A549 (cell line): Measurements from ENCODE around the gene NPR3. TPM values are rescaled to one million over a fixed set of nuclear protein-coding genes. Genes with fewer than 3 reads are reported as not detected.
A peak's percentile ranks its signal among the peaks of the same experiment; 100 is the strongest.

ENCODE experiments used
- ATAC-seq, 2 experiments: fragments of 200-7000 bp in 1 of 2; fragments of >200 bp in 1 of 2; cut with Nextera tagmentation in 1 of 2; cut with Tn5 transposase in 1 of 2; 3 replicates each; pipeline versions ENCODE4 v1.8.0 to v1.9.1; 2018 to 2020; ENCODE audit warnings: mild to moderate bottlenecking in 1 of 2, moderate library complexity in 1 of 2
- CTCF ChIA-PET: fragments of 300-600 bp; sonication (Branson Sonifier 250); formaldehyde crosslinking; extraction: SDS; loops from one replicate; lab custom pipeline; 2021; ENCODE audit warnings: antibody characterized with exemption, inconsistent platforms; lab: Yijun Ruan, JAX
- POLR2A ChIA-PET: fragments of 350-600 bp; formaldehyde crosslinking; extraction: SDS; loops from one replicate; lab custom pipeline; 2021; ENCODE audit warnings: antibody characterized with exemption, inconsistent platforms; lab: Yijun Ruan, JAX
- DNase-seq, 2 experiments: peaks; one replicate each; pipeline versions ENCODE4 v3.0.0 to v3.0.0-alpha.2; 2011 to 2016; ENCODE audit warnings: low read depth in 1 of 2, low spot score in 1 of 2
- FAIRE-seq: peaks from 2 replicates; lab custom pipeline; 2011; peaks lifted over from hg19 to GRCh38; lab: Jason Lieb, UNC
- H3K27ac ChIP-seq, 2 experiments: fragments of >200 bp; sonication (Bioruptor Twin); formaldehyde crosslinking; 3 replicates each; pipeline ENCODE4 v1.5.1; 2016 to 2017
- H3K4me1 ChIP-seq: fragments of >200 bp; sonication (Bioruptor Twin); formaldehyde crosslinking; 3 replicates; pipeline ENCODE4 v1.6.1; 2016
- H3K4me2 ChIP-seq: fragments of >200 bp; sonication (Bioruptor Twin); formaldehyde crosslinking; 3 replicates; pipeline ENCODE4 v1.6.1; 2016
- H3K4me3 ChIP-seq: fragments of >200 bp; sonication (Bioruptor Twin); formaldehyde crosslinking; 3 replicates; pipeline ENCODE4 v1.5.1; 2016
- H3K9me3 ChIP-seq: fragments of >200 bp; sonication (Bioruptor Twin); formaldehyde crosslinking; 3 replicates; pipeline ENCODE4 v1.6.1; 2016
- BHLHE40 ChIP-seq: IDR thresholded peaks from 2 replicates; pipeline ENCODE4 v1.6.1; 2012; ENCODE audit warnings: low read depth, low read length, inconsistent platforms
- CBX2 ChIP-seq: fragments of 200-600 bp; sonication (generic); IDR thresholded peaks from 2 replicates; pipeline ENCODE4 v1.6.1; 2016; ENCODE audit warnings: low read depth, mild to moderate bottlenecking, borderline replicate concordance
- CBX8 ChIP-seq: fragments of 200-600 bp; sonication (generic); IDR thresholded peaks from 2 replicates; pipeline ENCODE4 v1.6.1; 2016
- CHD2 ChIP-seq: fragments of 150-350 bp; IDR thresholded peaks from 2 replicates; pipeline ENCODE4 v1.6.1; 2014; ENCODE audit warnings: low read length; ENCODE audit not compliant: partially characterized antibody
- EP300 ChIP-seq, 2 experiments: fragments of >200 bp; sonication (Bioruptor Twin); formaldehyde crosslinking; IDR thresholded peaks; 2 replicates in 1 of 2; 3 replicates in 1 of 2; pipeline ENCODE4 v1.6.1; 2016 to 2017
- ESRRA ChIP-seq: fragments of 150-350 bp; IDR thresholded peaks from 2 replicates; pipeline ENCODE4 v1.6.1; 2014; ENCODE audit warnings: mild to moderate bottlenecking, low read length, borderline replicate concordance
- GATA3 ChIP-seq: IDR thresholded peaks from 2 replicates; pipeline ENCODE4 v1.6.1; 2012; ENCODE audit warnings: borderline replicate concordance
- HOXA7 ChIP-seq: fragments of 250-450 bp; sonication (Bioruptor Pico); IDR thresholded peaks from 2 replicates; pipeline ENCODE4 v1.5.0; 2020; ENCODE audit warnings: mild to moderate bottlenecking, moderate library complexity
- HOXB5 ChIP-seq: fragments of 250-450 bp; sonication (Bioruptor Pico); IDR thresholded peaks from 2 replicates; pipeline ENCODE4 v1.5.0; 2020; ENCODE audit warnings: mild to moderate bottlenecking, moderate library complexity
- MAX ChIP-seq: IDR thresholded peaks from 2 replicates; pipeline ENCODE4 v1.6.1; 2012
- MYC ChIP-seq: IDR thresholded peaks from 2 replicates; pipeline ENCODE4 v1.6.1; 2012; ENCODE audit warnings: mild to moderate bottlenecking, inconsistent platforms, low read length, improper control_type of control experiment, borderline replicate concordance
- POLR2A ChIP-seq: IDR thresholded peaks from 2 replicates; pipeline ENCODE4 v1.6.1; 2012; ENCODE audit warnings: mild to moderate bottlenecking, low read length
- RAD21 ChIP-seq, 2 experiments: fragments of >200 bp in 1 of 2; sonication (Bioruptor Twin) in 1 of 2; formaldehyde crosslinking in 1 of 2; IDR thresholded peaks in 1 of 2; conservative IDR thresholded peaks in 1 of 2; 2 replicates in 1 of 2; 3 replicates in 1 of 2; pipeline ENCODE4 v1.6.1; 2012 to 2018; ENCODE audit warnings: inconsistent platforms in 1 of 2
- RCOR1 ChIP-seq: fragments of 150-350 bp; IDR thresholded peaks from 2 replicates; pipeline ENCODE4 v1.6.1; 2014; ENCODE audit warnings: antibody characterized with exemption, low read length, low read depth
- RFX5 ChIP-seq: fragments of 450-650 bp; IDR thresholded peaks from 2 replicates; pipeline ENCODE4 v1.7.1; 2014; ENCODE audit warnings: antibody characterized with exemption, mild to moderate bottlenecking, moderate library complexity
- RNF2 ChIP-seq: fragments of 200-600 bp; sonication (generic); IDR thresholded peaks from 2 replicates; pipeline ENCODE4 v1.6.1; 2016; ENCODE audit warnings: low read depth, mild to moderate bottlenecking, antibody characterized with exemption, moderate library complexity, borderline replicate concordance
- SMC3 ChIP-seq: fragments of >200 bp; sonication (Bioruptor Twin); formaldehyde crosslinking; IDR thresholded peaks from 3 replicates; pipeline ENCODE4 v1.6.1; 2018; ENCODE audit warnings: inconsistent platforms
- TP53 ChIP-seq: fragments of 250-450 bp; sonication (Bioruptor Pico); IDR thresholded peaks from 2 replicates; pipeline ENCODE4 v1.5.0; 2021; ENCODE audit warnings: mild to moderate bottlenecking, moderate library complexity
- USF2 ChIP-seq: fragments of 450-650 bp; IDR thresholded peaks from 2 replicates; pipeline ENCODE4 v1.6.1; 2014; ENCODE audit warnings: antibody characterized with exemption
- ZC3H11A ChIP-seq: fragments of 450-650 bp; IDR thresholded peaks from 2 replicates; pipeline ENCODE4 v1.6.1; 2014; ENCODE audit warnings: antibody characterized with exemption, mild to moderate bottlenecking
- ZSCAN20 ChIP-seq: fragments of 250-450 bp; sonication (Bioruptor Pico); IDR thresholded peaks from 2 replicates; pipeline ENCODE4 v1.8.0; 2022; ENCODE audit warnings: mild to moderate bottlenecking, moderate library complexity
- WGBS: methylation state at CpG from one replicate; pipeline ENCODE4 v1.1.6; 2017; ENCODE audit errors: missing lambda C conversion rate; 5-methylcytosine and 5-hydroxymethylcytosine counted together
- polyA minus RNA-seq: library from RNA; depleted of rRNA, polyadenylated mRNA; stranded (reverse); fragments of >200 nt; gene quantifications from 2 replicates; pipeline ENCODE4 v1.2.3, GENCODE V29; 2011; rRNA and poly(A)+ RNA removed
- polyA plus RNA-seq, 4 experiments: library from polyadenylated mRNA; depleted of rRNA in 3 of 4; stranded (reverse); fragments of >200 nt; fragmentation: RNase III in 1 of 4; extraction: RNeasy Plus Mini Kit Qiagen cat#74134 plus additional on column Dnase treatment in 1 of 4; gene quantifications; 2 replicates in 3 of 4; 3 replicates in 1 of 4; pipeline ENCODE4 v1.2.3, GENCODE V29; 2011 to 2017
- TF ChIP-seq, protein P1 (sequence below): IDR thresholded peaks from 2 replicates; pipeline ENCODE4 v1.6.1; 2012; ENCODE audit warnings: low read depth, borderline replicate concordance
- TF ChIP-seq, protein P2 (sequence below): fragments of 250-450 bp; sonication (Bioruptor Pico); IDR thresholded peaks from 2 replicates; pipeline ENCODE4 v1.5.0; 2021; ENCODE audit warnings: mild to moderate bottlenecking, moderate library complexity, borderline replicate concordance
- TF ChIP-seq, protein P3 (sequence below): fragments of >200 bp; sonication (Bioruptor Twin); formaldehyde crosslinking; IDR thresholded peaks from 3 replicates; pipeline ENCODE4 v1.5.1; 2016

Gene NPR3
- polyA plus RNA-seq (2011; rRNA removed) (18.6 and 18.9 TPM in 2 replicates), polyA plus RNA-seq (2017; fragmentation: RNase III; extraction: RNeasy Plus Mini Kit Qiagen cat#74134 plus additional on column Dnase treatment) (16.4 to 18.0 TPM (median 18.0 TPM) in 3 replicates), polyA minus RNA-seq (29.0 and 29.8 TPM in 2 replicates)
- polyA plus RNA-seq (2012; cell fraction: cytosol; rRNA removed) = 8.6 and 10.1 TPM in 2 replicates
- polyA plus RNA-seq (2012; cell fraction: nucleus; rRNA removed) = 9.6 and 11.6 TPM in 2 replicates

DNA sequence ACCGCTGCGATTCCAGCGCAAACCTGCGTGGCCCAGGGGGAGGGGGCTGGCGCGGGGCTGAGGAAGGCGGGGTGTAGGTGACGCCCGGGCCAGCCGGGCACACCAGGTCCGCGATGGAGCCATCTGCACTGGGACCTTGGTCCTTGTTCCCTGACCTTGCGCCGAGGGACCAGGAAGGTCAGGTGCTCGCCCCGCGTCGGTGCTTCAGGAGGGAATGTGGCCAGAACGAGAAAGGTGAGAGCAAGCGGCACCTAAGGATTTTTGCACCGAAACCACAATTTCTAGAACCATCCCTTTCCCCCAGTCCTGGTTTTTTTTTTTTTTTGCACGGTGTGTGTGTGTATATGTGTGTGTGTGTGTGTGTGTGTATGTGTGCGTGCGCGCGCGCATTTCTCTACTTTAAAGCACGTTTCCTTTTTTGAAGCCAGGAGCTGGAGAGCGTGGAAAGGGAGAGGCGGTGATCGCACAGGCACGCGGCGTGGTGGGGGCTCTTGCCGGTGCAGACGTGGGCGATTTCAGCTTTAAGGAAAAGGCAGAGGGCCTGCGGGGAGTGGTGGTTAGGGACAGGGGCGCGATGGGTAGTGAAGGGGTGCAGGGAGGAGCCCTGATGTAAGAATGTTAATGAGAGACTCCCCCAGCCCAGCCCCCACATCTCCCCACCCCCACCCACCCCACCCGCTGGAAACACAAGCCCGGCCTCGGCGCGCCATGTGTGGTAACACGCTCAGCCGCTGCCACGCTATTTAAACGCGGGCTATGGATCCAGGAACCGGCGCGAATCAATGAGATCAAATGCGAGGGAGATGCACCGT, at the start of gene NPR3:
TSS of gene NPR3 (plus strand) at position 772 of the 812 bp plus-strand sequence. CDS start 456 bp downstream, outside the sequence.
- Histone ChIP-seq H3K4me2 (peak within 1 kb of the TSS; percentile 82), H3K27ac (peak within 1 kb of the TSS; percentile 83 to 91), H3K4me3 (peak within 1 kb of the TSS; percentile 70), H3K4me1 (peaks cover 28% of the 10 kb centered on the region; the same call in 2 of the 3 replicates), H3K9me3 (no peaks in the 10 kb centered on the region)
- POLR2A ChIA-PET = interaction anchor here (0.7 to 1.1 kb wide), 3 partner anchors 50 to 669 kb away, joined by 3 to 5 read pairs (median 3); no protein-coding TSS in a partner anchor
- 2% methylated on average over 48 of the region's 55 CpGs for WGBS
- CTCF ChIA-PET = interaction anchor here (0.6 to 4.2 kb wide), 18 partner anchors 21 to 709 kb away, joined by 3 to 30 read pairs (median 4); no protein-coding TSS in a partner anchor
- ATAC-seq (peak; percentile 71 to 78), FAIRE-seq (no peak), DNase-seq (peak; percentile 66 to 68)
- no peak for TF ChIP-seq CBX8
- peak; percentile 38; the same call in 1 of the 2 replicates for TF ChIP-seq POLR2A
- peak; percentile 4; the same call in 1 of the 3 replicates for TF ChIP-seq SMC3
- 0 out of 2 replicates have a peak, but pooled peaks have one; percentile 45 for TF ChIP-seq ESRRA
- 0 out of 2 replicates have a peak, but pooled peaks have one; percentile 10 for TF ChIP-seq USF2
- TF ChIP-seq, protein P1, sequence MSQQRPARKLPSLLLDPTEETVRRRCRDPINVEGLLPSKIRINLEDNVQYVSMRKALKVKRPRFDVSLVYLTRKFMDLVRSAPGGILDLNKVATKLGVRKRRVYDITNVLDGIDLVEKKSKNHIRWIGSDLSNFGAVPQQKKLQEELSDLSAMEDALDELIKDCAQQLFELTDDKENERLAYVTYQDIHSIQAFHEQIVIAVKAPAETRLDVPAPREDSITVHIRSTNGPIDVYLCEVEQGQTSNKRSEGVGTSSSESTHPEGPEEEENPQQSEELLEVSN = peak; percentile 85
- no peak for TF ChIP-seq ZC3H11A
- no peak for TF ChIP-seq HOXA7 (CRISPR knock-in tag)
- peak; percentile 94 for TF ChIP-seq MAX
- 0 out of 2 replicates have a peak, but pooled peaks have one; percentile 19 for TF ChIP-seq RNF2

DNA sequence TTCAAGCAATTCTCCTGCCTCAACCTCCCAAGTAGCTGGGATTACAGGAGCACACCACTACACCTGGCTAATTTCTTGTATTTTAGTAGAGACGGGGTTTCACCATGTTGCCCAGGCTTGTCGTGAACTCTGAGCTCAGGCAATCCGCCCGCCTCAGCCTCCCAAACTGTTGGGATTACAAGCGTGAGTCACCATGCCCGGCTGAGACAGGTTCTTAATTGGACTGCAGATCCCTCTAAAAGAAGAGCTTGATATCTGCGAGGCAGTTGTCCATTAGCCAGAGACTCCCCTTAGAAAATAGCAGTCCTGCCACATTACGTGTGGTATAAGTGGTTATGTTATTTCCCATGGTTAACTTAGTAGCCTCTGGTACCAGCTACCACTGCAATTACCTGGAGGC, 46.6 kb upstream of the NPR3 start:
- Histone ChIP-seq H3K27ac (no peak overlapping the region), H3K4me2 (no peak overlapping the region), H3K9me3 (peaks cover 12% of the 10 kb centered on the region; the same call in 2 of the 3 replicates), H3K4me3 (no peak overlapping the region), H3K4me1 (no peaks in the 10 kb centered on the region)
- CTCF ChIA-PET = no interaction called here
- no peak for ATAC-seq
- POLR2A ChIA-PET = no interaction called here
- FAIRE-seq = no peak
- DNase-seq = no peak
- TF ChIP-seq, protein P2, sequence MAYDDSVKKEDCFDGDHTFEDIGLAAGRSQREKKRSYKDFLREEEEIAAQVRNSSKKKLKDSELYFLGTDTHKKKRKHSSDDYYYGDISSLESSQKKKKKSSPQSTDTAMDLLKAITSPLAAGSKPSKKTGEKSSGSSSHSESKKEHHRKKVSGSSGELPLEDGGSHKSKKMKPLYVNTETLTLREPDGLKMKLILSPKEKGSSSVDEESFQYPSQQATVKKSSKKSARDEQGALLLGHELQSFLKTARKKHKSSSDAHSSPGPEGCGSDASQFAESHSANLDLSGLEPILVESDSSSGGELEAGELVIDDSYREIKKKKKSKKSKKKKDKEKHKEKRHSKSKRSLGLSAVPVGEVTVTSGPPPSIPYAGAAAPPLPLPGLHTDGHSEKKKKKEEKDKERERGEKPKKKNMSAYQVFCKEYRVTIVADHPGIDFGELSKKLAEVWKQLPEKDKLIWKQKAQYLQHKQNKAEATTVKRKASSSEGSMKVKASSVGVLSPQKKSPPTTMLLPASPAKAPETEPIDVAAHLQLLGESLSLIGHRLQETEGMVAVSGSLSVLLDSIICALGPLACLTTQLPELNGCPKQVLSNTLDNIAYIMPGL (CRISPR knock-in tag) = no peak
- TF ChIP-seq RFX5 (no peak), RCOR1 (no peak), ZC3H11A (no peak), GATA3 (no peak), ZSCAN20 (CRISPR knock-in tag) (no peak), MYC (no peak), EP300 (IDR thresholded peaks at IDR 0.05) (no peak)
- WGBS = 52% methylated on average over 8 of the region's 8 CpGs

- Histone ChIP-seq H3K9me3 (peaks cover 6% of the 10 kb centered on the region; the same call in 1 of the 3 replicates), H3K4me2 (no peak overlapping the region), H3K27ac (no peak overlapping the region), H3K4me3 (no peak overlapping the region), H3K4me1 (no peaks in the 10 kb centered on the region)
- 51% methylated on average over 8 of the region's 11 CpGs for WGBS
- no peak for ATAC-seq
- DNase-seq = no peak
- ChIA-PET POLR2A (no interaction called here), CTCF (interaction anchor here (0.8 kb wide), 1 partner anchor 78 kb away, joined by 6 read pairs; no protein-coding TSS in a partner anchor)
- no peak for FAIRE-seq
- no peak for TF ChIP-seq TP53 (CRISPR knock-in tag)
- no peak for TF ChIP-seq RAD21 (conservative IDR thresholded peaks at IDR 0.05 in 1 of 2, IDR thresholded peaks at IDR 0.05 in 1 of 2)
- no peak for TF ChIP-seq BHLHE40
- TF ChIP-seq, protein P3, sequence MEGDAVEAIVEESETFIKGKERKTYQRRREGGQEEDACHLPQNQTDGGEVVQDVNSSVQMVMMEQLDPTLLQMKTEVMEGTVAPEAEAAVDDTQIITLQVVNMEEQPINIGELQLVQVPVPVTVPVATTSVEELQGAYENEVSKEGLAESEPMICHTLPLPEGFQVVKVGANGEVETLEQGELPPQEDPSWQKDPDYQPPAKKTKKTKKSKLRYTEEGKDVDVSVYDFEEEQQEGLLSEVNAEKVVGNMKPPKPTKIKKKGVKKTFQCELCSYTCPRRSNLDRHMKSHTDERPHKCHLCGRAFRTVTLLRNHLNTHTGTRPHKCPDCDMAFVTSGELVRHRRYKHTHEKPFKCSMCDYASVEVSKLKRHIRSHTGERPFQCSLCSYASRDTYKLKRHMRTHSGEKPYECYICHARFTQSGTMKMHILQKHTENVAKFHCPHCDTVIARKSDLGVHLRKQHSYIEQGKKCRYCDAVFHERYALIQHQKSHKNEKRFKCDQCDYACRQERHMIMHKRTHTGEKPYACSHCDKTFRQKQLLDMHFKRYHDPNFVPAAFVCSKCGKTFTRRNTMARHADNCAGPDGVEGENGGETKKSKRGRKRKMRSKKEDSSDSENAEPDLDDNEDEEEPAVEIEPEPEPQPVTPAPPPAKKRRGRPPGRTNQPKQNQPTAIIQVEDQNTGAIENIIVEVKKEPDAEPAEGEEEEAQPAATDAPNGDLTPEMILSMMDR = no peak
- no peak for TF ChIP-seq HOXB5
- no peak for TF ChIP-seq MYC
- no peak for TF ChIP-seq CBX2
- TF ChIP-seq CHD2 = no peak
These were observed 42.6 kb upstream of the NPR3 start for GRCh38 chr5:32668552-32668951.
